HG02870 (cell line): ENCODE measurements around the gene MAN1A1.

Experiments
- ATAC-seq: cut with Tn5 transposase; IDR thresholded peaks from one replicate; pipeline ENCODE4 v1.9.1; 2021; ENCODE audit warnings: mild to moderate bottlenecking, moderate library complexity; ENCODE audit not compliant: unreplicated experiment

MAN1A1 gene

DNA sequence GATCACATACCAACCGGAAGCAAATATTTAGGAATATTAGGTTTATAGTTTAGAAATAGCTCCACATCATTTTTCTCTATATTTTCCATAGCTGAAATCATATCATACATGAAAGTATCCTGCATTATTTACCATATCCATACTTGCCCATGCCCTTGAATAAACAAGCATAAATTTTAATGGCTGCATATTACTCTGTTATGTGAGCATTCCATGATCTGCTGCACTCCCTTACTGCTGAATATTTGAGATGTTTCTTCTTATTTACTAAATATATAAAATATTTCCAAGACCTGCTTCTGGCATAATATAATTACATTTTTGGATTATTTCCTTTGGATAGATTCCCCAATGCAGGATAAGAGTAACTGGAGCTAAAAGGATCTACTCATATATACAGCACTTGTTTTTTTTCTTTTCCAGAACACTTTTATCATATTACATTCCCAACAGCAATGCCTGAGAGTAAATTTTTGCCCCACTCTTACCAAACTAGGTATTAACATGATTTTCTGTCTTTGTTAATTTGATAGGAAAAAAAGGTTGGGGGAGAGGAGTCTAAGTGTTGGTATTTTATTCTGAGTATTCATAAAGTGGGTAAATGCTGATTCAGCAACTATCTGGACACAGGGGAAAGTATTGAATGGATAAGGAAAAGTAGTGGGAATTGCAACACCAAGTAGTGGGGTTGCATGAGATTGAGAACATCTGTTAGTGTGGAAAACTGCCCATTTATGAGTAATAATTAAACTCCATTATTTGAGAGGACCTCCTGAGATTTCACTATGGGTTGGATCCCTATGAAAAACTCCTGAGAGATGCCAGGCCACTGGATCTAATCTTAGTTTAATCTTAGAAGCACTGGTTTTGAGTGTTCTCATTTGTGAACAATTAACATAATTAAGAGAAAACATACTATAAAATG, 76.0 kb downstream of the MAN1A1 start:
- no peak for ATAC-seq

DNA sequence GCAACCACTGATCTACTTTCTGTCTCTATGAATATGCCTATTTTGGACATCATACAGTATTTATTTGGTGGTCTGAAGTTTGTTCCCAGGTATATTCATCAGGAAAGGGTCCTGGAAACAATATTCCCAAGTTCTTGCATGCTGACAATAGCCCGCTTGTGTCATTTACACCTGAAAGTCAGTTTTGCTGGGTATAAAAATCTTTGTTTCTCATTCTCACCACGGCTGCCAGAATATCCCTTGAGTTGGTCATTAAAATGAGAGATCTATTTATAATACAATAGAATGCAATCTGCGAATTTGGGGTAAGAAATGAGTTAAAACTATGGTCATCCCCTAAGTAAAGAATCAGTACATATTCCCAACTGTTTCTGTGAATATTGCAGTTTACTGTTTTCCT, 79.0 kb downstream of the MAN1A1 start:
- ATAC-seq, result no peak

DNA sequence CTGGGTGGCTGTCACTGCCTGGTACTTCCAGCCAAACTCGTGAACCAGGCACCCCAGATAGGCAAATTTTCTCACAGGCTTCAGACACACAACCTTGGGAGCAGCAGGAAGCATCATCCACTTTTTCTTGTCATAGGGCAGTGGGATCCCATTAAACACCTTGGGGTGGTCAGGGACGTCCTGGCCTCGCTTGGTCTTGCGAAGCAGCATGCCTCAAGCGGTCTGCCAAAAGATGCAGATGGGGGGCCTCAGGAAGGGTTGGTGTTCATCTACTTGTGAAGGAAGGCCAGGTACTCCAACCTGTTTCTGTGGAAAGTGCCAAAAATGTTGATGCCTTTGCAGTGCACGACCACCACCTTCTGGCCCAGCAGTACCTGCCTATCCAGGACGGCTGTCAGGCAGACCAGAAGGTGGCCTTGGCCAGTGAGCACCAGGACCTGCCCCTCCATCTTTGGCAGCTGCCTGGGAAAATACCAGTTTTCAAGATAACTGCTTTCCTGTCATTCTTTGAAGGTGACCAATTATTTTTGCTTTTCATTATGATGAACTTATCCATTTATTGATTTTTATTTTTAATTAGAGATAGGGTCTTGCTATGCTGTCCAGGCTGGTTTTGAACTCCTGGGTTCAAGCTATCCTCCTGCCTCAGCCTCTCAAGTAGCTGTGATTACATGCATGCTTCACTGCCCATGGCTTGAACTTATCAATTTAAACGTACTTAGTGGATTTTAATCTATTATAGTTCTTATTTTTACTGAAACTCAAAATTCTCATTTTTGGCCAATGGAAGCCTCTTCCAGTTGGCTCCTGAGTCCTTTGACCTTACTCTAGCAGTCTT, 80.1 kb downstream of the MAN1A1 start:
- no peak for ATAC-seq

- ATAC-seq, result no peak
These were observed 82.2 kb downstream of the MAN1A1 start for GRCh38 chr6:119267126-119267905.

- no peak for ATAC-seq
These were observed 84.6 kb downstream of the MAN1A1 start for GRCh38 chr6:119264854-119265397.

DNA sequence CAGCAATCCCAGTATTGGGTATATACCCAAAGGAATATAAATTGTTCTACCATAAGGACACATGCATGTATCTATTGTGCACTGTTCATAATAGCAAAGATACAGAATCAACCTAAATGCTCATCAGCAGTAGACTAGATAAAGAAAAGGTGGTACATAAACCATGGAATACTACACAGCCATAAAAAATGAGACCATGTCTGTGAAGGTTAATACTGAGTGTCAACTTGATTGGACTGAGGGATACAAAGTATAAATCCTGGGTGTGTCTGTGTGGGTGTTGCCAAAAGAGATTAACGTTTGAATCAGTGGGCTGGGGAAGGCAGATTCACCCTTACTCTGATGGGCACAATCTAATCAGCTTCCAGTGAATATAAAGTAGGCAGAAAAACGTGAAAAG, 86.9 kb downstream of the MAN1A1 start:
- no peak for ATAC-seq

- ATAC-seq, result no peak
These were observed 87.6 kb downstream of the MAN1A1 start for GRCh38 chr6:119261944-119262284.

DNA sequence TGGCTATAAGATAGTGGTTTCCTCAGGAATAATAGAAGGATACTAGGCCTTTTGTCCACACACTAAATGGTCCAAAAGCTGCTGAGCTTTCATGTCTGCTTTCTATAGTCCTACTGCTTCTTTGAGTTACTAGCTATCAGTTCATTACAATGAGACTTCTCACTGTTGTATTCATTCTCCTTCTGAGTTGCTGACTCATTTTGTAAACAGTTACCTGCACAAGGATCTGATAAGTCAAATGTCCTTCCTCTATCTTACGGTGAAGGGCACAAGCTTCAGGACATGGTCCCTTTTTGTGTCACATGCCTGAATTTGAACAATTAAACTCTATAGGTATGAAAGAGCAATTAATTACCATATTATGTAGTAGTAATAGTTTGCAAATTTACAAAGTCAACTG, 90.5 kb downstream of the MAN1A1 start:
- peak; percentile 90 for ATAC-seq

GRCh38 chr6:119257726-119258125, 91.8 kb downstream of the MAN1A1 start:
- ATAC-seq, result no peak

GRCh38 chr6:119256978-119257462, 92.5 kb downstream of the MAN1A1 start:
- no peak for ATAC-seq

DNA sequence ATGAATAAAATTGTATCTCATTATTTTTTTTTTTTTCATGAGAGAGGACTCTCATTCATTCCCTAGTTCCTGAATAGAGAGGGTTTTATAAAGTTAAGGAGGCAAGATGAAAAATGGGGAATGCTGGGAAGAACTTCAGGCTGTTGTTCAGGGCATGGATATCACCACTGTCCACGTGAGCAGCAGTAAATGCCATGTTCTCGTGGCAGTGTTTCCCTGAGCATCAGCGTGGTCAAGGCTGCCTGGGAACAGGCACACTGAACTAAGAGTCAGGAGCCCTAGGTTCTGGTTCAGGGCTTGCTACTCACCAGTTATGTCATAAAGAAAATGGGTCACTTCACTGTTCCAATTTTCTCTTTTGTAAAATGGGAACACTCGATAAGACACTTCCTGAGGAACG, 93.2 kb downstream of the MAN1A1 start:
- no peak for ATAC-seq

DNA sequence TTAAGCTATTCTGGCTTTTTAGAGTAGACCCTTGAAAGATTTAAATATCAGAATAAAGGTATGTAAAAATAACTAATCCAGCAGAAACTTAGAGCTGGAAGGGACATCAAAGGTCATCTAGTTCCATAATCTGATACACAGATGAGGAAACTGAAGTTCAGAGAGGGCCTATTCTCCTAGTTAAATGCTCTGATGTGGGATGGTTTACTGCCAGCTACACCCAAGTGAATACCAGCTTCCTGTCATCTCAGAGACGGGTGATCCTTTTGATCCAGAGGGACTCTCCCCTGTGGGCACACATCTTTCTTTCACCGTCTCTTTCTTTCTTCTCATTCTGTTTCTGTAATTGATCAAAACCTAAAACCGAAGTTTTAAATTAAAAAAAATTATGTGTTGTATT, 94.1 kb downstream of the MAN1A1 start:
- ATAC-seq, result no peak

DNA sequence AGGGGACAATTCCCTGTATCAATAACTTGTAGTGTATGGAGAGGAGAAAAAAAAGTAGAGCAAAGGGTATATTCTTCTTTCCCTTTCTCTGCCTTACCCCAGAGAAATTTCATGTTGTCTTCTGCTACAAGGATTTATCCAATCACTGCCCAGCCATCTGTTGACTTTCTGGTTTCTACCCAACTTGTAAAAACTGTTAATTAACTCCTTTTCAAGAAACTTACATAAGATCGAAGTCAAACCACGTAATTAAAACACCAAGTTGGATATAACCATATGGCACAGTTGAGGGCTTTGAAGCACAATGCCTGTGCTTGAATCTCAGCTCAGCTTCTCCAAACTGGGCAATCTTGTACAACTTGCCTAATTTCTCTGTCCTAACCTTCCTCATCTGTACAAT, 99.5 kb downstream of the MAN1A1 start:
- no peak for ATAC-seq

DNA sequence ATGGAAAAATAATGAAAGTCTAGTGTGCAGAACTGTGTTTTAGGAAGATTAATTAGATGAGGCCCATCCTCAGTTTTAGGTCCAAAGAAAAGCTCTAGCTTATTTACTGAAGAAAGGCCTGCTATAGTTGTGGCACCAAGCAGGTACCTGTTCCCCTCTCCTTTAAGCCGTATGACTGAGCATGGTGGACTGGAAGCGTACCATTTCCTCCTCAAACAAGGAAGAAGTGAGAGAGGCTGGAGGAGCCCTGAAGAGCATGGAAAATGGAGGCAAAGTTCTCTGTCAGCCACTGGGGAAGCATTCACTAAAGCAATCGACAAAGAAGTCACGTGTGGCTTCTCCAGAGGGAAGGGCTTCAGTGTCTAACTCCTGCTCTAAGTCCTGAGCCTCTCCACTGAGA, 100.2 kb downstream of the MAN1A1 start:
- no peak for ATAC-seq

DNA sequence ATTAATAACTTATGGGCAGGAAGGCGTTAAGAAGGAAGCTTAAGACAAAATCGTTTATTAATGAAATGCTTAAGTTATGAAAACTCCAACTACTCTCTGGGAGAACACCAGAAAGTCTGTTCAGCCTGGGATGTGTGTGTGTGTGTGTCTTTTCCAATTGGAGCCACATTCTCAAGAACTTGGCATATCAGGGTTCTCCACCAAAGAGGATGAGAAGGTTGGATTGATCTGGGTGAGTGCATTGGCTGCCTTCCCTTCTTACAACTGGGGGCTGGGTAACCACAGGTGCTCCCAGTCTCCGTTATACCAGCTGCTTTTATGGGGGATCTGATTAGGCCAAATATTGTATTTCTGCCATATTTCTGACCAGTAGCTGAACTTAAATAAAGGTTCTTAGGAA, 102.1 kb downstream of the MAN1A1 start:
- no peak for ATAC-seq

DNA sequence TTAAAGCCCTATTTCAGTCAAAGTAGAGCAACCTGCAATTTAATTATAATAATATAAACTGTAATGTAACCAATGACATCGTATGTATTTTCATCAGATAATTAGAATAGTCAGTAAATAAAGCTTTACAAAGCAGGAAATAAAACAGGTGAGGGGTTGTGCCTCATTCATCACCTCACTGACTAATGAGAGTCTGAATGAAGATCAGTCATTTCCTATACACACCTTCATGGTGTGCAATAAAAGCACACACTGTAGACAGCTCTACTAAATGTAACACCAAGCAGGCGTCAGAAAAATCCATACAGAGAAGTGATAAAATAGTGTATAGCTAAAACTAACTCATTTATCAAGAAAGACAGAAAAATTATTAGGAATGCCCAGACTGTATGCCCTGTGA, 105.9 kb downstream of the MAN1A1 start:
- no peak for ATAC-seq

DNA sequence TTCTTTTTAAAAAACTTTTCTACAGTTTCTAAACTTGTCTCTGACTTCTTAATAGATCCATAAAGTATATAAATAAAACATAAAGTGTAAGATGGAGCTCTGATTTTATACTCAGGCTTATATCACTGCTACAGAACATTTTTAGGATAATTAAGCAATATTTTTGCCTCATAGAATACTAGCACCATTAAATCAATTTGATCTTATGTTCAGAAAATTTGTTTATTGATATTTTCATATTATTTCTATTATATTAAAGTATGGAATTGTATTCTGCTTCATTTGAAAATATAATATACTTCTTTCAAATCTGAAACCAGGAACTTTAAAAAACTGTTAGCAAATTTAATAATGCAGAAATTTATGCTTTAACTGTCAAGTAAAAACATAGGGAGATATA, 106.5 kb downstream of the MAN1A1 start:
- no peak for ATAC-seq

DNA sequence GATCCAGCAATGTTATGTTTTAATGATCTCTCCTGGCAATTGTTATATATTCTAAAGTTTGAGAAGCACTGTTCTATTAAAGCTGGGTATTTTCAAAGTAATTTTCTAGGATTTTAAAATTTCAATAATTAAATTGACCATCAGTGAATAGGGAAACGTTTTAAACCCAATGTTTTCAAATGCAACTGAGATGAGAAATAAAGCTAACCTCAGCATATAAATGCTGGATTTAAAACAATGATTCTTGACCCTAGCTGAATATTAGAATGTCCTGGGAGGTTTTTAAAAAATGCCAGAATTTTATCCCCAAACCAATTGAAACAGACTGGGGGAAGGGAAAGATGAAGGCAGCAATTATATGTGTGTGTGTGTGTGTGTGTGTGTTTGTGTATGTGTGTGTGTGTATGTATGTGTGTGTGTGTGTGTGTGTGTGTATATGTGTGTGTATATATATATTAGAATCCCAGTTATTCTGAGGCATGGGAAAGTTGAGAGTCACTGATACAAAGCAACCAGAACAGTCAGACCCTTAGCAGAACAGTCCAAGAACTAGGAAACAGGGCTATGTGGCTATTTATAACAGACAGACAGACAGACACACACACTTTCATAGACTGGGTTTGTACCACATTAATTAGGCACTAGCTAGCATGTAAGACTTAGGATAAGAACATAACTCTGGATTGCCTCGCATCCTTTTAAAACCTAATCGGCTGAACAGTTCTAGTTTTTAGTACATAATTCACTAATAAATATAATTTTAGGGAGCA, 107.8 kb downstream of the MAN1A1 start:
- ATAC-seq, result no peak

DNA sequence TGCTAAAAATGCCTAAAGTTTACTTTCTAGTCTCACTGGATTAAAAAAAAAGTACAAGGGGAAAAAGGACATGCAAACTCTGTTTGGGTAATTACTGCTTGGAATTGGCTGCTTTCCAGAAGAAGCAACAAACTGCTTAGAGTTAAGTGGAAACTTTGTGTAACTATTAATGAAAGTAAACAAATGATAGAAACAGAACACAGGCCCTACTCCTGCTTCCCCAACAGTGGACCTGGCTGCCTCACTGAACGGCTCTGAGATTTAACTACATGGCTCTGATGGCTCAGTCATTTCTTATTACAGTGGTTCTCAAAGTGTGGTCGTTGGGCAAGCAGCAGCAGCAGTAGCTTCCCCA, 108.5 kb downstream of the MAN1A1 start:
- ATAC-seq, result no peak
